Immature natural killer cell (primary cell): Measurements from ENCODE around the gene AQP9. TPM values are rescaled to one million over a fixed set of nuclear protein-coding genes. Genes with fewer than 3 reads are reported as not detected.

ENCODE experiments used
- DNase-seq, 3 donors: peaks; one replicate each; pipeline ENCODE4 v3.0.0; 2022; ENCODE audit warnings: mixed read lengths in 1 of 3
- H3K27ac Mint-ChIP-seq, 6 donors: one replicate each; pipeline ENCODE4 v1.8.0; 2020; ENCODE audit warnings: mixed read lengths in 6 of 6, mild to moderate bottlenecking in 5 of 6, inconsistent platforms in 4 of 6, moderate library complexity in 3 of 6
- H3K27me3 Mint-ChIP-seq, 3 donors: one replicate each; pipeline ENCODE4 v1.8.0; 2020 to 2021; ENCODE audit warnings: low read depth in 3 of 3, mild to moderate bottlenecking in 3 of 3, mixed read lengths in 3 of 3, moderate library complexity in 3 of 3, inconsistent platforms in 1 of 3
- H3K36me3 Mint-ChIP-seq, 3 donors: one replicate each; pipeline ENCODE4 v1.8.0; 2020; ENCODE audit warnings: mixed read lengths in 3 of 3, inconsistent platforms in 2 of 3, mild to moderate bottlenecking in 2 of 3
- H3K4me1 Mint-ChIP-seq, 2 donors: one replicate each; pipeline ENCODE4 v1.8.0; 2020; ENCODE audit warnings: inconsistent platforms in 2 of 2, mild to moderate bottlenecking in 2 of 2, mixed read lengths in 2 of 2, moderate library complexity in 1 of 2
- H3K4me3 Mint-ChIP-seq, 5 donors: one replicate each; pipeline ENCODE4 v1.8.0; 2020; ENCODE audit warnings: mild to moderate bottlenecking in 5 of 5, mixed read lengths in 5 of 5, inconsistent platforms in 3 of 5, moderate library complexity in 3 of 5
- H3K9me3 Mint-ChIP-seq, 6 donors: one replicate each; pipeline ENCODE4 v1.8.0; 2020; ENCODE audit warnings: mild to moderate bottlenecking in 6 of 6, mixed read lengths in 6 of 6, inconsistent platforms in 4 of 6, moderate library complexity in 3 of 6
- polyA plus RNA-seq, 3 donors: library from polyadenylated mRNA; unstranded; fragments of 300-500 nt; fragmentation: Illumina TruSeq; gene quantifications; one replicate each; pipeline ENCODE4 v1.2.3, GENCODE V29; 2021

Gene AQP9
- polyA plus RNA-seq, 3 donors from 2014 or later = not detected

DNA sequence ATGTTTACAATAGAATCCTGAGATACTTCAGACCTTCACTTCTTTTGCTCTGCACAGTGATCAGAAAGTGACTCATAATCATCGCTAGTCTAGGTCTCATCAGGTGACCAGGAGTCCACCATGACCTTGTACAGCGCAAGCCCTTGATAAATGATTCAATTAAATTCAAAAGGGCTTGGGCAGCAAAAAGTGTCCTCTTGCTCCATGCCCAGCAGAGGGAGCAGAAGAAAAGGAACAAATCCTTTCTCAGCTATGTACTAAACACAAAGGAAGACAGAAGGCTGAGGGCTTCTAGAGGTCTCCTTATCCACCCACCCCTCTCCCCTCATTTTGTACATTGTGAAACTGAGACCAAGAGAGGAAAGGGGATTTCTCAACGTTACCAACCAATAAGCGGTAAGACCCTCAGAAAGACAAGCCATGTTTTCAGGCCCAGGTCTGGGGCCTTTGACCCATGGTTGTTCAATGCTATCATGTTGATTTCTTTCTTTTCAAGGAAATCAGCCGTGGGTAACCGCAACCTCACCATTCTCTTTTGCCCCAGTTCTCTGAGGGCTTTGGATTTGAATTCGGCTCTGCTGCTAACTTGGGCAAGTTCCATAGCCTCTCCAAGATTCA is 74.8 kb downstream of the AQP9 start:
- peaks cover 7 to 12% of the 10 kb centered on the region in 2 donors for H3K4me1 Mint-ChIP-seq
- DNase-seq = no peak
- H3K9me3 Mint-ChIP-seq = no peaks in the 10 kb centered on the region
- H3K27me3 Mint-ChIP-seq = peaks cover 1 to 4% (median 3%) of the 10 kb centered on the region in 3 donors
- H3K36me3 Mint-ChIP-seq = no peaks in the 10 kb centered on the region
- no peak overlapping the region for H3K4me3 Mint-ChIP-seq
- H3K27ac Mint-ChIP-seq = no peak overlapping the region

DNA sequence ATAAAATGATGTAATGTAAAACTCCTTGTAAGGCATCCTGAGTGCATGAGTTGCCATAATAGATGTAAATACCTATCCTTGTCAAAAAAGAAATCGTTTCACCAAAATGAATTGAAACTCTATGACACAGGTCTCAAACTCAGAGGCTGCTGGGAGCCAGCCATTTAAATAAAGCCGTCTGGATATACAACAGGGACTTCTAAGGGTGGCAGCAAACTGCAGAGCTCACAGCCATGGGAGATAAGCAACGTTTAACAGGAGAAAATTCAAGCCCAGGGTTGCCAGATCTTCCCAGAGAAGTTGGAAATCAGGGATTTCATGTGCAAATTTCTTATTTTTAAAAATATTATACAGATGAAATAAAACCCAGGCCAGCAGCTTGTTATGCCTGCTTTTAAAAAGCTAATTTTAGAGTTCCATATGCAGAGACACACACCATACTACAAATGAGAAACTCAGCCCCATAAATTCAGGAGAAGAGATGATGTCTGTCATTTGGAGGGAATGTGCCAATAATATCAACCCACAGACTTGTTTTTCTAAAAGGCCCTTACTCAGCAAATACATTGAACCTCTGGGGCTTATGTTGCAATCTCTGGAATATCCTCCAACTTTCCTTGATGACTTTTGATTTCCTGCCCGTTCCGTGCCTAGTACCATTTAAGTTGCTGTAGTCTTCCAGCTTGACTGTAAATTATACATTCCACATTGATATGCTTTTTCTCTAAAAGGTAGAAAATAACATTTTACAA is 75.6 kb downstream of the AQP9 start:
- DNase-seq = no peak
- H3K4me1 Mint-ChIP-seq = peaks cover 6 to 8% of the 10 kb centered on the region in 2 donors
- no peak overlapping the region for H3K27ac Mint-ChIP-seq
- no peak overlapping the region for H3K4me3 Mint-ChIP-seq
- H3K36me3 Mint-ChIP-seq = no peaks in the 10 kb centered on the region
- H3K27me3 Mint-ChIP-seq = peaks cover 2 to 5% (median 4%) of the 10 kb centered on the region in 3 donors
- no peaks in the 10 kb centered on the region for H3K9me3 Mint-ChIP-seq

DNA sequence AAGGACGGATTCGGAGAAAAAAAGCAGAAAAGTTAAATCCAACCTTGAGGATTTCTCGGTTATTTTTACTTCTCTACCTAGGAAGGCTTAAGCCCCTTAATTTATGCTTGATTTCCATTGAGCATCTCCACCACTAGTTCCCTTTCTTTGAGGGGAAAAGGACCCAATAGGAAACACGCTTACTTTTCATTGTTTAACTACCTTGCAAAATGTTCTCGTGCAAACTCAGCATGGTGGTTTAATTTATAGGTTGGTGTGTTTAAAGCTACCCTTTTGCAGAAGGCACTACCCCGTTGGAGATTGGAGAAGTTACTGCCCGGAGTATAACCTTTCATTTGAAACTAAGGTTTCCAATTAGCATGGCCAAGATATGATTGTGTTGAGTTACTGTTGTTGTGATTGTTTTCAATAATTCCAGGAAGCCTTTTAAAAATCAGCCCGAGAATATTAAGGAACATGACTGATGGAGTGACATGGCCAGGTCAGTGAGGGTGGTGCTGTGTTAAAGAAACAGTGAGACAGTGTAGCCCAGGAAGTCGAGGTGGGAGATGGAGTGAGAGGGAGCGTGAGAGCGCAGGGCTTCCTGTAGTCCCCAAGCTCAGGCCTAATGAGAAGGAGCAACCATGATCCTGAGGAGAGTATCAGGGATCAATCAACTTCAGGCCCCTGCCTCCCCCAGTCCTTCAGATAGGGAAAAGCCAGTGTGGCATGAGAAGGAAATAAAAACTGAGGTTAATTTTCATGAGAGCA is 76.6 kb downstream of the AQP9 start:
- no peaks in the 10 kb centered on the region for H3K4me1 Mint-ChIP-seq
- H3K27me3 Mint-ChIP-seq = peaks cover 3 to 7% (median 4%) of the 10 kb centered on the region in 3 donors
- H3K36me3 Mint-ChIP-seq = no peaks in the 10 kb centered on the region
- H3K27ac Mint-ChIP-seq = peak overlapping the region in 2 of 6 donors; percentile 1
- no peaks in the 10 kb centered on the region for H3K9me3 Mint-ChIP-seq
- DNase-seq = no peak
- no peak overlapping the region for H3K4me3 Mint-ChIP-seq

DNA sequence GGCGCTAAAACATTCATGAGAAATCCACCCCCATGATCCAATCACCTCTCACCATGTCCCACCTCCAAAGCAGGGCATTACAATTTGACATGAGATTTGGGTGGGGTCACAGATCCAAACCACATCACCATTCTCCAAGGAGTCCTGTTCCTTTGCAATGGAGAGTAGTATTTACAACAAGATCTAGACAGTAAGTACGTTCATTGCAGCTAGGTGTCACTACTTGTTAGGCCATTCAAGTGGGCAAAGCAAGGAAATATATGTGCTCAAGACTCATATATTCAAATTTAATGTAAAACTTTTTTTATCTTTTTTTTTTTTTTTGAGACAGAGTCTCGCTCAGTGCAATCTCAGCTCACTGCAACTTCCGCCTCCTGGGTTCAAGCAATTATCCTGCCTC is 79.3 kb downstream of the AQP9 start:
- H3K36me3 Mint-ChIP-seq = no peaks in the 10 kb centered on the region
- no peaks in the 10 kb centered on the region for H3K4me1 Mint-ChIP-seq
- H3K27me3 Mint-ChIP-seq = peaks cover 4 to 9% (median 4%) of the 10 kb centered on the region in 3 donors
- H3K27ac Mint-ChIP-seq = no peak overlapping the region
- H3K9me3 Mint-ChIP-seq = no peaks in the 10 kb centered on the region
- no peak for DNase-seq
- no peak overlapping the region for H3K4me3 Mint-ChIP-seq

DNA sequence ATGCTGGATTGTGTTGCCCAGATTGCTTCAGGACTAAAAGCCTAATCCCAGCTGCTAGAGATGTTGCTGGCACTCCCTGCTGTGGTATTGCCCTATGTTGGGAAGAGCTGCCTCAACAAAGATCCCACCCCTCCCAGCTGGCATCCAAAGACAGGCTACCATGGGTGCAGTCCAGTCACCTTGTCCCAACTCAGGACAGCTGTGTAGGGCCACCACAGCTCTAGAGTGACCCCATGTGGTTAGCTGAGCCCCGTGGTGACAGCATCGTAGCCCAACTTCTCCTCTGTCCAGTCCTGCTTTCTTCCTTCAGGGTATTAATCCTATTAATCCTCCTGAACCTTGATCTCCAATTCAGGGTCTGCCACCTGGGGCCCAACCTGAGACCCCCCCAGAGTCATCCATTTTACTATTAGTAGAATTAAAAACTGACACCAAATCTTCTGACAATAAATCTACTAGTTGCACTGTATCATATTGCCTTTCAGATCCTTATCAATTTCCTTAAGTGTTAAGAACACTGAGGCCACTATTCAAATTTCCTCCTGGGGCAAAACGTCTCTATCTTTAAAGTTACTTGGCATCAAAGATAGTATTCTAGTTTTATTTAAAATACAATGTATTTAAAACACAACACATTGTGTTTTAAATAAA is 83.5 kb downstream of the AQP9 start:
- Mint-ChIP-seq H3K4me1 (no peaks in the 10 kb centered on the region), H3K4me3 (no peak overlapping the region), H3K27ac (no peak overlapping the region), H3K36me3 (no peaks in the 10 kb centered on the region), H3K27me3 (peaks cover 3 to 8% (median 4%) of the 10 kb centered on the region in 3 donors), H3K9me3 (no peaks in the 10 kb centered on the region)
- DNase-seq = no peak

DNA sequence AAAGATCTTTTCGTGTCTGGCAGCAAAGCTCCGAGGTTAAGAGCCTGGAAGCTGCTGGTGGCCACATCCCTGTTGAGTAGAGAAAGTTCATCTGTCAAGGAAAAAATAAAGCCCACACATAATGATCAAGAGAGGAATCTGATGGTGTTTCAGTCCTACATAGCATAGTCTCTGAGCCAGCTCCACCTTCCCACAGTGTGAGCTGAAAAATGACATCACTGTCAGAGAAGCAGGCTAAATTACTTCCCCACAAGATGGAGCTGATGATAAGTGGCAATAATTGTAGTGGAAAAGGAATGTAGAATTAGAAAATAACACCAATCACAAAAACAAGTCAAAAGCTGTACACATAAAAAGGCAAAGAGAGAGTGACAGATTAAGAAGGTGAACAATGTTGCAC is 84.5 kb downstream of the AQP9 start:
- no peak overlapping the region for H3K27ac Mint-ChIP-seq
- peaks cover 0 to 8% (median 3%) of the 10 kb centered on the region in 3 donors for H3K27me3 Mint-ChIP-seq
- no peak for DNase-seq
- H3K36me3 Mint-ChIP-seq = no peaks in the 10 kb centered on the region
- no peak overlapping the region for H3K4me3 Mint-ChIP-seq
- no peaks in the 10 kb centered on the region for H3K9me3 Mint-ChIP-seq
- no peaks in the 10 kb centered on the region for H3K4me1 Mint-ChIP-seq

DNA sequence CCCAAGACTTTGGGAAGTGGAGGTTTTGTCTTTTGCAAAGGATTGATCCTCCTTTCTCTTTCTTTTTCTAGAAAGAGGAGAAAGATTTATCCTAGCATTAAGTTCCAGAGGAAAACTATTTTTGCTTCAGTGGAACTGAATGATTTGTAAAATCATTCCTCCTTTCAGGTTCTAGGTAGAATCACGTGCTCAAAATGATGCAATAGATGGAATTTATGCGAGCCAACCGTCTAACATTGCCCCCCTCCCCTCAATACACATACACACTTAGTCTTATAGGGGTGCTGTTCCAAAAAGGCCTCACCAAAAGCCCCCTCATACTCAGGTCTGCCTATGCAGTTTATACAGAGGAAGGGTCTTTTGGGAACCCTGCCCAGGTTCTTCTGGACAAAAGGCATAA is 85.3 kb downstream of the AQP9 start:
- Mint-ChIP-seq H3K27ac (no peak overlapping the region), H3K4me3 (no peak overlapping the region), H3K4me1 (no peaks in the 10 kb centered on the region), H3K36me3 (no peaks in the 10 kb centered on the region), H3K9me3 (no peaks in the 10 kb centered on the region), H3K27me3 (peaks cover 0 to 8% (median 6%) of the 10 kb centered on the region in 3 donors)
- DNase-seq = no peak

DNA sequence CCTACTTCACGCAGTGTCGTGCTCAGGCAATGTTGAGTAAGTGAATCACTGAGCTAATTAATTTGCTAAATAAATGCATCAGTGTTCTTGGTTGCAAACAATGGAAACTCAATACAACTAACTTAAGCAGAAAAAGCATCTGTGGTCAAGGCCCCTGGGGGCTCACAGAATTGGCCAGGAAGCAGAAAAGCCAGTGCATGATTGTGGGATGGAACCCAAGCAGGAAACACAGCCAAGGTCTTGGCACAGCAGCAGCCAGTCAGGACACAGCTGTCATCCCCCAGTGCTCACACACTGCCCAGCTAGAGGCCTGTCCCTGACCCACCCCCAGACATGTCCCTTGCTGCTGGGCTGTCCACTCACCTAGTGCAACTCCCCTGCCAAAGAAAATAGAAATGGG is 85.9 kb downstream of the AQP9 start:
- Mint-ChIP-seq H3K9me3 (no peaks in the 10 kb centered on the region), H3K27ac (no peak overlapping the region), H3K27me3 (peaks cover 4 to 5% (median 4%) of the 10 kb centered on the region in 3 donors), H3K4me1 (no peaks in the 10 kb centered on the region), H3K36me3 (no peaks in the 10 kb centered on the region), H3K4me3 (no peak overlapping the region)
- no peak for DNase-seq

DNA sequence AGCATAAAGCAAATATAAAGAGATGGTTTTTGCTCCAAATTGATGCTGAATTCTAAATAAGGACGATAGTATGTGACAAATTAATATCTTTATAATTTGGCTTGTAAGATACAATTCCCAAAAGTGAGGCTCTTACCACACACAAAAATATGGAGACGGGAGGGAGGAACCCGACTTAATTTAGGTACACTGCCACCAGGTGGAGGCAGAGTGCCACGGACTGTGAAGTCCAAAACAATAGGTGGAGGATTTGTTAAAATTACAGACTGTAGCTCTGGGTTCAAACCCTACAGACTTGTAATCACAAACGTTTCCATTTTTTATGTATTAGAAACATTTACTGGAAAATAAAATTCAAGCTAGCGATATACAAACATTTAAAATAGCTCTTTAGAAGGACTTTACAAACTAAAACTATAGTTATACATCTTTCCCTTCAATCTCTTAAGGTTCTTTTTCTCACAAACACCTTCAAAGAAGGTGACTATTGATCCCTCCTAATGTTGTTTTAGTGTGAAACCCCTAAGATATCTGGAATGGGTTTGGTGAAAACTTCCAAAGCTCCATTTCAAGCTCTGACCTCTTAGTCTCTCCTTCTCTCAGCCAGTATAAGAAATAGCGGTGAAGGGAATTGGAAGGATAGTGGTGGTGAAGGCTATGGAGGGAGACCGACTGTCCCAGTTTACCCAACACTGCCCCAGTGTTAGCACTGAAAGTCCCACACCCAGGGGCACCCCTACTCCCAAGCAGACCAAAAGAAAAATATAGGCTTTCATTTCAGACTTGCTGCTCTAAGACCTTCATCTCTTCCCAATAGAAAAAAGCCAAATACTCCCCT is 89.7 kb downstream of the AQP9 start:
- Mint-ChIP-seq H3K36me3 (no peaks in the 10 kb centered on the region), H3K27me3 (peaks cover 4 to 9% (median 9%) of the 10 kb centered on the region in 3 donors), H3K4me3 (no peak overlapping the region), H3K4me1 (no peaks in the 10 kb centered on the region), H3K9me3 (no peaks in the 10 kb centered on the region), H3K27ac (no peak overlapping the region)
- peak; percentile 42 to 61 (median 48) for DNase-seq

DNA sequence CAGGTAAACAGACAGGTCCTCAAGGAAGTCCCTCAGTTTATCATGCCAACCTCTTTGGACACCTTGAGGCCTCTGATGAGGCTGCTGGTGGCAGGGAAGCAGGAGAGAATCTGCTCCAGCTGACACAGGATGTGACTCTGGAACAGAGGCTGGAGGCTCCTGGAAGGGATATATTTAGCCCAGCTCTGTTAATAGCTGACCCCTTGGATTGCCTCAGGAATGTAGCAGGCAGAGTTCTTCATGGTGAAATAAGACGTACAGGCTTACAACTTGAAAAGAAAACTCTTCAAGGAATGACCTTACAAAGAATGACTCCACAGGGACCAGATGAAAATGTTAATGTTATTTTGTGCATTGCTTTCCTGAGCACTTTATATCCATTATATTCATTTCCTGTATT is 90.5 kb downstream of the AQP9 start:
- no peaks in the 10 kb centered on the region for H3K36me3 Mint-ChIP-seq
- H3K27me3 Mint-ChIP-seq = peaks cover 4 to 11% (median 9%) of the 10 kb centered on the region in 3 donors
- H3K9me3 Mint-ChIP-seq = no peaks in the 10 kb centered on the region
- DNase-seq = no peak
- no peak overlapping the region for H3K4me3 Mint-ChIP-seq
- H3K4me1 Mint-ChIP-seq = no peaks in the 10 kb centered on the region
- no peak overlapping the region for H3K27ac Mint-ChIP-seq

DNA sequence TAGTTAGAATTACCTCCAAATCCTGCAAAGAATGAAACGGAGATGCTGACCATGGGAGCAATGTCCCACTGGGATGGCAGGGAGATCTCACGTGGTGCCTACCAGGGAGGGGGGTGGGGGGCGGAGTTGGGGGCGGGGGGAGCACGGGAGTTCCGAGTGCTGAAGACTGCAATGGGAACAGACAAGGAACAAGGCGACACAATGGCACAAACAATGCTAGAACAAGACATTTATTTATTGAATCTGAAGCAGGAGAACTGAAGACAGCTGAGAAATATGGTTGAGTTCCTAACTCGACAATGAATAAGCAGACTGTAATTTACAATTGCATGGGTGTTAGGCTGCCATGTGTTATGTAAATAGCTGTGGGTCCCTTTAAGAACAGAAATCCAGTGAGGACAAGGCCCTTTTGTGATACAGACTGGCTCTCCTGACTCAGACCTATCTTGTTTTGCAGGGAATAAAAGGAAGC is 91.2 kb downstream of the AQP9 start:
- Mint-ChIP-seq H3K4me1 (no peaks in the 10 kb centered on the region), H3K36me3 (no peaks in the 10 kb centered on the region)

DNA sequence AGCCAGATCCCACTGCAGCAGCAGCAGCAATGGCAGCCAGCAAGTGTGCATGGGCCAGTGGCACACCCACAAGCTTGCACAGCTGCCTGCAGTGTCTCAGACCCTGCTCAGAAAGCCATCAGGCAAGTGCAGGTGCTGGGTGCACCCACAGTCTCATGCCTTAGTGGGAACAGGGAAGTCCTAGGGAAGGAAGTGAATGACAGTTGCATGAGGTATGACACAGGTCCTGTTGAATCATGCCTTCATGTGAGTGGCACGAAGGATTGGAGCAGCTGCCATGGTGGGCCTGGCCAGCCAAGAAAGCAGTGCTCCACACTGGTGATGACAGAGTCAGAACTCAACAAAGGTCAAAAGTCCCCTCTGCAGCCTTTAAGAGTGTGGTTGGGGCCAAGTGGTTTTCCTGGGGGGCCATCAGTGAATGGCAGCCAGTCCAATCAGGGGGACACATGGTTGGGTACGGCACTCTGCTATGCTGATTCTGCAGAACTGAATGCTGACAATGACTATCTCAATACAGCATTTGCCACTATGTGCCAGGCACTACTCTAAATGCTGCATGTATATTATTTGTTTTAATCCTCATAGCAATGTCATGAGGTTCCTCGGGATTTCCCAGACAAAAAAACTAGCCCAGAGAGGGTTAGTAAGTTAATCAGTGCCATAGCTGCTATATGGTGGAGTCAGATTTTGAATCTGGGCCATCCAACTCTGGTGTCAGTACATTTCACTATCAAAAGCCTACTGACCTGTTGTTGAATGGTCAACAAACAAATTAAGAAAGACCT is 94.3 kb downstream of the AQP9 start:
- peaks cover 4 to 11% (median 9%) of the 10 kb centered on the region in 3 donors for H3K27me3 Mint-ChIP-seq
- no peak overlapping the region for H3K27ac Mint-ChIP-seq
- no peaks in the 10 kb centered on the region for H3K36me3 Mint-ChIP-seq
- DNase-seq = no peak
- no peaks in the 10 kb centered on the region for H3K9me3 Mint-ChIP-seq
- H3K4me1 Mint-ChIP-seq = no peaks in the 10 kb centered on the region
- H3K4me3 Mint-ChIP-seq = no peak overlapping the region

More for the DNA sequence above, 91.2 kb downstream of the AQP9 start:
- DNase-seq = no peak
- Mint-ChIP-seq H3K9me3 (no peaks in the 10 kb centered on the region), H3K4me3 (no peak overlapping the region), H3K27me3 (peaks cover 4 to 11% (median 9%) of the 10 kb centered on the region in 3 donors), H3K27ac (no peak overlapping the region)
